Mucosa of rectum (tissue), 2 donors: Measurements from ENCODE around the gene SLC35E4.

ENCODE experiments used
- H3K27ac ChIP-seq, 2 donors: one replicate each; pipeline ENCODE4 v1.7.0; 2013; ENCODE audit warnings: inconsistent platforms in 2 of 2, low read depth in 2 of 2, low read length in 2 of 2
- H3K27me3 ChIP-seq, 2 donors: one replicate each; pipeline ENCODE4 v1.7.0; 2013; ENCODE audit warnings: low read length in 2 of 2; ENCODE audit not compliant: control insufficient read depth in 2 of 2, insufficient read depth in 2 of 2
- H3K36me3 ChIP-seq, 2 donors: one replicate each; pipeline ENCODE4 v1.7.0; 2013; ENCODE audit warnings: low read length in 2 of 2; ENCODE audit not compliant: control insufficient read depth in 2 of 2, insufficient read depth in 2 of 2
- H3K4me1 ChIP-seq, 2 donors: one replicate each; pipeline ENCODE4 v1.7.0; 2013; ENCODE audit warnings: low read length in 2 of 2, mild to moderate bottlenecking in 1 of 2; ENCODE audit not compliant: control insufficient read depth in 2 of 2, insufficient read depth in 2 of 2
- H3K4me3 ChIP-seq, 2 donors: one replicate each; pipeline ENCODE4 v1.7.0; 2013; ENCODE audit warnings: low read length in 2 of 2
- H3K9ac ChIP-seq, 2 donors: one replicate each; pipeline ENCODE4 v1.7.0; 2013; ENCODE audit warnings: low read length in 2 of 2, low read depth in 1 of 2, mild to moderate bottlenecking in 1 of 2
- H3K9me3 ChIP-seq, 2 donors: one replicate each; pipeline ENCODE4 v1.7.0; 2013; ENCODE audit warnings: low read length in 2 of 2; ENCODE audit not compliant: control insufficient read depth in 2 of 2
- donor health status: healthy.
- donor health status: Normal muscosa, but diverticular disease.

The SLC35E4 gene

GRCh38 chr22:30648825-30649224 is 13.2 kb downstream of the SLC35E4 start:
- Histone ChIP-seq H3K4me3 (no peak overlapping the region), H3K9me3 (no peaks in the 10 kb centered on the region), H3K4me1 (peaks cover 6 to 8% of the 10 kb centered on the region in 2 donors), H3K9ac (peak overlapping the region in 1 of 2 donors; percentile 13), H3K27ac (peak overlapping the region; percentile 43 to 59), H3K27me3 (no peaks in the 10 kb centered on the region), H3K36me3 (no peaks in the 10 kb centered on the region)

- Histone ChIP-seq H3K36me3 (no peaks in the 10 kb centered on the region), H3K27ac (peak overlapping the region; percentile 43 to 59), H3K27me3 (no peaks in the 10 kb centered on the region), H3K4me1 (peaks cover 6 to 8% of the 10 kb centered on the region in 2 donors), H3K9me3 (no peaks in the 10 kb centered on the region), H3K9ac (peak overlapping the region in 1 of 2 donors; percentile 13), H3K4me3 (no peak overlapping the region)
Observed at GRCh38 chr22:30649430-30650007, 13.9 kb downstream of the SLC35E4 start.

GRCh38 chr22:30650508-30651116 is 15.0 kb downstream of the SLC35E4 start:
- H3K4me3 ChIP-seq: no peak overlapping the region
- no peak overlapping the region for H3K9ac ChIP-seq
- H3K27ac ChIP-seq: no peak overlapping the region
- H3K27me3 ChIP-seq: no peaks in the 10 kb centered on the region
- H3K9me3 ChIP-seq: no peaks in the 10 kb centered on the region
- H3K4me1 ChIP-seq: peaks cover 6 to 8% of the 10 kb centered on the region in 2 donors
- H3K36me3 ChIP-seq: no peaks in the 10 kb centered on the region

GRCh38 chr22:30652852-30653251 is 17.3 kb downstream of the SLC35E4 start:
- Histone ChIP-seq H3K27ac (peak overlapping the region in 1 of 2 donors; percentile 6), H3K27me3 (no peaks in the 10 kb centered on the region), H3K9ac (no peak overlapping the region), H3K9me3 (no peaks in the 10 kb centered on the region), H3K4me3 (no peak overlapping the region), H3K36me3 (no peaks in the 10 kb centered on the region), H3K4me1 (peaks cover 6 to 8% of the 10 kb centered on the region in 2 donors)

GRCh38 chr22:30654361-30654760 is 18.8 kb downstream of the SLC35E4 start:
- Histone ChIP-seq H3K9me3 (no peaks in the 10 kb centered on the region), H3K4me3 (no peak overlapping the region), H3K4me1 (peaks cover 3 to 4% of the 10 kb centered on the region in 2 donors), H3K27ac (no peak overlapping the region), H3K36me3 (no peaks in the 10 kb centered on the region), H3K27me3 (no peaks in the 10 kb centered on the region), H3K9ac (no peak overlapping the region)

GRCh38 chr22:30655532-30655931 is 20.0 kb downstream of the SLC35E4 start:
- Histone ChIP-seq H3K4me1 (peaks cover 2 to 3% of the 10 kb centered on the region in 2 donors), H3K27ac (no peak overlapping the region), H3K36me3 (no peaks in the 10 kb centered on the region), H3K4me3 (no peak overlapping the region), H3K27me3 (no peaks in the 10 kb centered on the region), H3K9ac (no peak overlapping the region), H3K9me3 (no peaks in the 10 kb centered on the region)

GRCh38 chr22:30662040-30662439 is 26.5 kb downstream of the SLC35E4 start:
- Histone ChIP-seq H3K36me3 (peaks cover 13 to 18% of the 10 kb centered on the region in 2 donors), H3K27ac (no peak overlapping the region), H3K4me1 (peaks cover 8 to 17% of the 10 kb centered on the region in 2 donors), H3K9ac (no peak overlapping the region), H3K27me3 (no peaks in the 10 kb centered on the region), H3K4me3 (no peak overlapping the region), H3K9me3 (no peaks in the 10 kb centered on the region)

- no peaks in the 10 kb centered on the region for H3K9me3 ChIP-seq
- H3K27me3 ChIP-seq: no peaks in the 10 kb centered on the region
- H3K4me3 ChIP-seq: no peak overlapping the region
- H3K4me1 ChIP-seq: peaks cover 12 to 31% of the 10 kb centered on the region in 2 donors
- H3K36me3 ChIP-seq: peaks cover 13 to 18% of the 10 kb centered on the region in 2 donors
- peak overlapping the region in 1 of 2 donors; percentile 51 for H3K27ac ChIP-seq
- H3K9ac ChIP-seq: no peak overlapping the region
Observed at GRCh38 chr22:30664798-30665197, 29.2 kb downstream of the SLC35E4 start.

GRCh38 chr22:30665266-30665665 is 29.7 kb downstream of the SLC35E4 start:
- no peaks in the 10 kb centered on the region for H3K27me3 ChIP-seq
- H3K9me3 ChIP-seq: no peaks in the 10 kb centered on the region
- peaks cover 12 to 31% of the 10 kb centered on the region in 2 donors for H3K4me1 ChIP-seq
- peak overlapping the region; percentile 51 to 65 for H3K27ac ChIP-seq
- H3K36me3 ChIP-seq: peaks cover 13 to 18% of the 10 kb centered on the region in 2 donors
- no peak overlapping the region for H3K9ac ChIP-seq
- peak overlapping the region in 1 of 2 donors; percentile 14 for H3K4me3 ChIP-seq

- H3K27ac ChIP-seq: peak overlapping the region; percentile 51 to 67
- no peaks in the 10 kb centered on the region for H3K27me3 ChIP-seq
- peak overlapping the region; percentile 1 to 62 for H3K4me3 ChIP-seq
- peak overlapping the region; percentile 6 to 9 for H3K9ac ChIP-seq
- H3K9me3 ChIP-seq: no peaks in the 10 kb centered on the region
- H3K4me1 ChIP-seq: peaks cover 12 to 31% of the 10 kb centered on the region in 2 donors
- peaks cover 13 to 18% of the 10 kb centered on the region in 2 donors for H3K36me3 ChIP-seq
Observed at GRCh38 chr22:30665786-30666185, 30.2 kb downstream of the SLC35E4 start.
